Hypothalamus (tissue), 51 donors: Measurements from ENCODE around the gene ELP1.

Source experiments
- DNase-seq, 51 donors: peaks; one replicate each; lab custom pipeline; 2025; lab: John Stamatoyannopoulos, UW

Gene ELP1

DNA sequence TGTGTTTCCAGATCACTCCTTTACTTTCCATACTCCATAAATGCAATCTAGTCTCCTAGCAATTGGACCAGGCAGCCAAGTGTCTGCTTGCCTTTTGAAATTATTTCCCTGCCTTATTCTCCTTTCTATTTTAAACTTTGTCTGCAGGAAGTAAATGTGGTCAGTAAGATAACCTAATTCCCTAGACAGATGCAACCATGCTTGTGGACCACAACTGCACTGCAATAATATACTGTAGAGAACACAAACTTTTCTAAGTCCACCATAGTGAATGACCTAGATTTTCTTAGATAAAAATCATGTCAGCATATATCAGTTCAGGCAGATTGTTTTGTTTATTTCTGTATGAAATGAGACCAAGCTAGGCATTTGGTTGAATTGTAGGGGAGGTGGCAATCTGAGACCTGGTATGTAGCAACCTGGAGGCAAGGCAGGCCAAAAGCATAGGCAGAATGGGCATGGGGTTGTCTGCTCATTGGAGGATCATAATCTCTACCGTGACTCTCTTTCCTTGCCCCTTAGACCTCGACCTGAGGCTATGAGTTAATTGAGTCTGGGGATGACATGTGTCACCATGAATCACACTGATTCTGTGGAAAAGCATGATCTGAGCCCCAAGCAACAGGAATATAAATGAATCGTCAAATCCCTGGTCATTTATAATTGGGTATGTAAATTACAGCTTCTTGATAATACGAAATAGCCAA lies 98.8 kb downstream of the ELP1 start:
- DNase-seq = no peak

DNA sequence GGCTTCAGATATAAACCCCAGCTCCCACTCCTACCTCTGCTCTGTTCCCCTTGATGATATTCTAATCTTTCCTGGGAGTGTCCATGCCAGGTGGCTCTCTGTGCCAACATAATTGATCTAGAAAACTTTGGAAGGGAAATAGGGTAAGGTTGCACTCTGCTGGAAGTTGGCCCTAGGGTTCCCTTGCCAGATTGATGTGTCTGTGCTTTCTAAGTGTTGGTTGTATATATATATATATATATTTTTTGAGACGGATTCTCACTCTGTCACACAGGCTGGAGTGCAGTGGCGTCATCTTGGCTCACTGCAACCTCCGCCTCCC lies 101.8 kb downstream of the ELP1 start:
- DNase-seq = no peak

DNA sequence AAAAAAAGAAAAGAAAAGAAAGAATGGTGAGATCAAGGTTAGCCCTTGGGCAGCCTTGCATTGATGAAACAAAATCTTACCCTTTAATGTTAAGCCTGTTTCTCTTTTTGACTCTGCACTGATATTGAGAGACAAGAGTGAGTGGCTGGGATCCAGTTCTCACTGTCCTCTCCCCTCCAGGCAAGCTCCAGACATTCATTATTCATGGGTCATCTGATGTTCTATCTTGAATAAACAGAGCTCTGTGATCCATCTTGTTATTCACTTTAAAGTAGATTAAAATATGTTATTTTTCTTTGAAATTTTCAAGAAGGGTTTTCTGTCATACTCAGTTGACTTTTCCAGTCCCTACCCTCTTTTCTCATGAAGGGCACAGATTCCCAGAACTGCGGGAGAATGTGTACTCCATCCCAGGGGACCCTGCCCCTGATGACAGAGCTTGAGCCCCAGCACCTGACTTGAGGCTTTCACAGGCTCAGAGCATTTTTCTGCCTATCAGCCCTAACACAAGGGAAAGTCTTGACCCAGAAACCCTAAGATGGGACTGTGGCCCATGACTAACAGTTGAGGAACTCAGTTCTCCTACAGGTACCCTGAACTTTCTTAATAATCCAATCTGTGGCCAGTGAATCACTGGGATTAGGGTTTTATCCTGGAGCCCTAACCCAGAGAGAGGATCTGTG lies 102.3 kb downstream of the ELP1 start:
- no peak for DNase-seq

DNA sequence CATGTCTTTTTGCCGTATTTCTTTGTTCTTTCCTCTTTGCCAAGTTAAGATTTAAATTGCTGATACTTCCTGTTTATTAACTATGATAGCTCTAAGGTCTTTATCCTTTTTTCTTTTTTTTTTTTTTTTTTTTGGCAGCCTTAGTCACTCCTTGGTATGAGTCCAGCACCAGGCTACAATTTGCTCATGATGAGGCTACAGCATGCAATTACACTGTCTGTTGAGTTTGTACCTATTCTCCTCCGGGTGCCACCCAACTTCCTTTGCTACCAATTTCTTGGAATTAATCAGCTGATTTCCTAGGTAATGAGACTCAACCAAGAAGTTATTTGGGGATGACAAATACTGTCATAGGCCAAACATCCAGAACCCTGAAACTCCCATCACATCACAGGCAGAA lies 103.7 kb downstream of the ELP1 start:
- no peak for DNase-seq

DNA sequence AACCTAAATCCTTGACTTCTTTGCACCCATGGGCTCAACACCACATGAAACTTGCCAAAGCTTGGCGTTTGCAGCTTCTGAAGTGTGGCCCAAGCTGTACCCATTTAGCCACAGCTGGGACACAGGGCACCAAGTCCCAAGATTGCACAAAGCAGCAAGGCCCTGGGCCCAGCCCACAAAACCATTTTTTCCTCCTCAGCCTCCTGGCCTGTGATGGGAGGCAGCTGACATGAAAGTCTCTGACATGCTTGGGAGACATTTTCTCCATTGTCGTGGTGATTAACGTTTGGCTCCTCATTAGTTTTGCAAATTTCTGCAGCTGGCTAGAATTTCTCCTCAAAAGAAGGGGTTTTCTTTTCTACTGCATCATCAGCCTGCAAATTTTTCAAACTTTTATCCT lies 110.1 kb downstream of the ELP1 start:
- no peak for DNase-seq
